ENCODE results near the gene CDH4. TPM values are rescaled to one million over a fixed set of nuclear protein-coding genes. Genes with fewer than 3 reads are reported as not detected.
A peak's percentile ranks its signal among the peaks of the same experiment; 100 is the strongest.

The CDH4 gene
- total and polyA plus RNA-seq, 2 of the 13 experiments (the other 11 are each of a cell fraction or from before 2014, with no cell fraction given), result not detected

- TF ChIP-seq TFDP2 (CRISPR knock-in tag; IDR thresholded peaks at IDR 0.05), result no peak
- TF ChIP-seq CSRNP1 (CRISPR knock-in tag; IDR thresholded peaks at IDR 0.05), result no peak
- peak; percentile 57; the same call in 1 of the 2 replicates for TF ChIP-seq ZNF646 (CRISPR knock-in tag; IDR thresholded peaks at IDR 0.05)
- TF ChIP-seq ZNF282 (IDR thresholded peaks at IDR 0.05; ENCODE audit: partially characterized antibody), result peak; percentile 94
- peak; percentile 50; the same call in 1 of the 2 replicates for TF ChIP-seq FOXA1 (IDR thresholded peaks at IDR 0.05)
- no peak for TF ChIP-seq FOXA1 (CRISPR knock-in tag; IDR thresholded peaks at IDR 0.05)
- TF ChIP-seq, protein P1, sequence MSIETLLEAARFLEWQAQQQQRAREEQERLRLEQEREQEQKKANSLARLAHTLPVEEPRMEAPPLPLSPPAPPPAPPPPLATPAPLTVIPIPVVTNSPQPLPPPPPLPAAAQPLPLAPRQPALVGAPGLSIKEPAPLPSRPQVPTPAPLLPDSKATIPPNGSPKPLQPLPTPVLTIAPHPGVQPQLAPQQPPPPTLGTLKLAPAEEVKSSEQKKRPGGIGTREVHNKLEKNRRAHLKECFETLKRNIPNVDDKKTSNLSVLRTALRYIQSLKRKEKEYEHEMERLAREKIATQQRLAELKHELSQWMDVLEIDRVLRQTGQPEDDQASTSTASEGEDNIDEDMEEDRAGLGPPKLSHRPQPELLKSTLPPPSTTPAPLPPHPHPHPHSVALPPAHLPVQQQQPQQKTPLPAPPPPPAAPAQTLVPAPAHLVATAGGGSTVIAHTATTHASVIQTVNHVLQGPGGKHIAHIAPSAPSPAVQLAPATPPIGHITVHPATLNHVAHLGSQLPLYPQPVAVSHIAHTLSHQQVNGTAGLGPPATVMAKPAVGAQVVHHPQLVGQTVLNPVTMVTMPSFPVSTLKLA (IDR thresholded peaks at IDR 0.05), result peak; percentile 97
- TF ChIP-seq ZNF281 (CRISPR knock-in tag; IDR thresholded peaks at IDR 0.05; ENCODE audit: borderline replicate concordance), result no peak
- no peak for TF ChIP-seq SKI (IDR thresholded peaks at IDR 0.05; ENCODE audit: partially characterized antibody)
- TF ChIP-seq, protein P2, sequence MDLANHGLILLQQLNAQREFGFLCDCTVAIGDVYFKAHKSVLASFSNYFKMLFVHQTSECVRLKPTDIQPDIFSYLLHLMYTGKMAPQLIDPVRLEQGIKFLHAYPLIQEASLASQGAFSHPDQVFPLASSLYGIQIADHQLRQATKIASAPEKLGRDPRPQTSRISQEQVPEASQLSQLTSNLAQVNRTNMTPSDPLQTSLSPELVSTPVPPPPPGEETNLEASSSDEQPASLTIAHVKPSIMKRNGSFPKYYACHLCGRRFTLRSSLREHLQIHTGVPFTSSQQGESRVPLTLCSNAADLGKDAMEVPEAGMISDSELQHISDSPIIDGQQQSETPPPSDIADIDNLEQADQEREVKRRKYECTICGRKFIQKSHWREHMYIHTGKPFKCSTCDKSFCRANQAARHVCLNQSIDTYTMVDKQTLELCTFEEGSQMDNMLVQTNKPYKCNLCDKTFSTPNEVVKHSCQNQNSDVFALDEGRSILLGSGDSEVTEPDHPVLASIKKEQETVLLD (CRISPR knock-in tag; IDR thresholded peaks at IDR 0.05; ENCODE audit: low read depth), result no peak
- TF ChIP-seq ZC3H13 (CRISPR knock-in tag; IDR thresholded peaks at IDR 0.05), result no peak
- TF ChIP-seq ZSCAN30 (CRISPR knock-in tag; IDR thresholded peaks at IDR 0.05), result no peak
- no peak for TF ChIP-seq RFXAP (CRISPR knock-in tag; IDR thresholded peaks at IDR 0.05; ENCODE audit: borderline replicate concordance)
These were observed 59.8 kb downstream of the CDH4 start (continued) for GRCh38 chr20:61311656-61312387.

Measured in HepG2 (cell line).